GM12801 (cell line): ENCODE results near the gene DACH2.

Experiments
- TF ChIP-seq, protein P1 (sequence below): IDR thresholded peaks from one replicate; pipeline ENCODE4 v1.5.1; 2011; ENCODE audit warnings: control low read depth; ENCODE audit not compliant: insufficient read length; ENCODE audit errors: extremely low read depth

DACH2 gene

GRCh38 chrX:86747091-86747490 lies 598.8 kb downstream of the DACH2 start:
- TF ChIP-seq, protein P1, sequence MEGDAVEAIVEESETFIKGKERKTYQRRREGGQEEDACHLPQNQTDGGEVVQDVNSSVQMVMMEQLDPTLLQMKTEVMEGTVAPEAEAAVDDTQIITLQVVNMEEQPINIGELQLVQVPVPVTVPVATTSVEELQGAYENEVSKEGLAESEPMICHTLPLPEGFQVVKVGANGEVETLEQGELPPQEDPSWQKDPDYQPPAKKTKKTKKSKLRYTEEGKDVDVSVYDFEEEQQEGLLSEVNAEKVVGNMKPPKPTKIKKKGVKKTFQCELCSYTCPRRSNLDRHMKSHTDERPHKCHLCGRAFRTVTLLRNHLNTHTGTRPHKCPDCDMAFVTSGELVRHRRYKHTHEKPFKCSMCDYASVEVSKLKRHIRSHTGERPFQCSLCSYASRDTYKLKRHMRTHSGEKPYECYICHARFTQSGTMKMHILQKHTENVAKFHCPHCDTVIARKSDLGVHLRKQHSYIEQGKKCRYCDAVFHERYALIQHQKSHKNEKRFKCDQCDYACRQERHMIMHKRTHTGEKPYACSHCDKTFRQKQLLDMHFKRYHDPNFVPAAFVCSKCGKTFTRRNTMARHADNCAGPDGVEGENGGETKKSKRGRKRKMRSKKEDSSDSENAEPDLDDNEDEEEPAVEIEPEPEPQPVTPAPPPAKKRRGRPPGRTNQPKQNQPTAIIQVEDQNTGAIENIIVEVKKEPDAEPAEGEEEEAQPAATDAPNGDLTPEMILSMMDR = no peak

GRCh38 chrX:86805241-86805640 lies 657.0 kb downstream of the DACH2 start:
- TF ChIP-seq, protein P1 = no peak

- TF ChIP-seq, protein P1 = no peak
Observed at GRCh38 chrX:86806786-86807185, 658.5 kb downstream of the DACH2 start.

- TF ChIP-seq, protein P1 = no peak
Observed at GRCh38 chrX:86809651-86810050, 661.4 kb downstream of the DACH2 start.

- TF ChIP-seq, protein P1 = no peak
Observed at GRCh38 chrX:86829786-86830185, 681.5 kb downstream of the DACH2 start.

GRCh38 chrX:86830685-86831084 lies 682.4 kb downstream of the DACH2 start:
- TF ChIP-seq, protein P1 = no peak

DNA sequence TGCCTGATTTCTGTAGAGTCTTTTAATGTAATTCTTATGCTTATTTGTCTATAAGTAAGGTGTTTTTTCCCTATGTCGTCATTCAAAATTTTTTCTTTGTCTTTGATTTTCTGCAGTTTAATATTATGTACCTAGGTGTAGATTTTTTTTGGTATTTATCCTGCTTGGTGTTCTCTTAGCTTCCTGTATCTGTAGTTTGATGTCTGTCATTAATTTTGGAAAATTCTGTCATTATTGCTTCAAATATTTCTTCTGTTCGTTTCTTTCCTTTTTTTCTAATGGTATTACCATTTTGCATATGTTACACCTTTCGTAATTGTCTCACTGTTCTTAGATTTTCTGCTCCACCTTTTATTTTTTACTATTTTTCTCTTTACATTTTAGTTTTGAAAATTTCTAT lies 696.9 kb downstream of the DACH2 start:
- TF ChIP-seq, protein P1 = no peak
